ENCODE data around the gene ROBO1. TPM values are rescaled to one million over a fixed set of nuclear protein-coding genes. Genes with fewer than 3 reads are reported as not detected.
A peak's percentile ranks its signal among the peaks of the same experiment; 100 is the strongest.

The ROBO1 gene
- total RNA-seq, 1 donor from 2014 or later = 31.7 TPM

DNA sequence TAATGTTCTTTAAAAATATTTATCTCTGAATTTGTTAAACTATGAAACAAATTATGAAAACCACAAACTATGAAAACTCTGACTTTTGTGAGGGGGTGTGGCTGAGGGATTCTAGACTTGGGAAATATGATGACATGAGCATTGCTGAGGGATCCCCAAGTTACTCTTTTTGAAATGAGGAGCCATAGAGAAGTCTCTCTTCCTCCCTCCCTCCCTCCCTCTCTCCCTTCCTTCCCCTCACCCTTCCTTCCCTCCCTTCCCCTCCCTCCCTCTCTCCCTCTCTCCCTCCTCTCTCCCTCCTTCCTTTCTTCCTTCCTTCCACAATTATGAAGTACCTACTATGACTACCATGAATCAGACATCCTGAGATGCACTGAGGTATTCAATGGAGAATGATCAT lies 673.1 kb downstream of the ROBO1 start:
- Histone ChIP-seq H3K36me3 (ENCODE audit: control insufficient read depth, insufficient read depth, low read length) (no peaks in the 10 kb centered on the region), H3K4me3 (ENCODE audit: low read depth, low read length) (no peak overlapping the region), H3K27me3 (ENCODE audit: control insufficient read depth, insufficient read depth, low read length) (no peaks in the 10 kb centered on the region)
- TF ChIP-seq, protein P1, sequence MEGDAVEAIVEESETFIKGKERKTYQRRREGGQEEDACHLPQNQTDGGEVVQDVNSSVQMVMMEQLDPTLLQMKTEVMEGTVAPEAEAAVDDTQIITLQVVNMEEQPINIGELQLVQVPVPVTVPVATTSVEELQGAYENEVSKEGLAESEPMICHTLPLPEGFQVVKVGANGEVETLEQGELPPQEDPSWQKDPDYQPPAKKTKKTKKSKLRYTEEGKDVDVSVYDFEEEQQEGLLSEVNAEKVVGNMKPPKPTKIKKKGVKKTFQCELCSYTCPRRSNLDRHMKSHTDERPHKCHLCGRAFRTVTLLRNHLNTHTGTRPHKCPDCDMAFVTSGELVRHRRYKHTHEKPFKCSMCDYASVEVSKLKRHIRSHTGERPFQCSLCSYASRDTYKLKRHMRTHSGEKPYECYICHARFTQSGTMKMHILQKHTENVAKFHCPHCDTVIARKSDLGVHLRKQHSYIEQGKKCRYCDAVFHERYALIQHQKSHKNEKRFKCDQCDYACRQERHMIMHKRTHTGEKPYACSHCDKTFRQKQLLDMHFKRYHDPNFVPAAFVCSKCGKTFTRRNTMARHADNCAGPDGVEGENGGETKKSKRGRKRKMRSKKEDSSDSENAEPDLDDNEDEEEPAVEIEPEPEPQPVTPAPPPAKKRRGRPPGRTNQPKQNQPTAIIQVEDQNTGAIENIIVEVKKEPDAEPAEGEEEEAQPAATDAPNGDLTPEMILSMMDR (IDR thresholded peaks at IDR 0.05; ENCODE audit: insufficient read depth, low read length, poor library complexity, severe bottlenecking) = no peak
- no peak for DNase-seq (ENCODE audit: low read depth)

DNA sequence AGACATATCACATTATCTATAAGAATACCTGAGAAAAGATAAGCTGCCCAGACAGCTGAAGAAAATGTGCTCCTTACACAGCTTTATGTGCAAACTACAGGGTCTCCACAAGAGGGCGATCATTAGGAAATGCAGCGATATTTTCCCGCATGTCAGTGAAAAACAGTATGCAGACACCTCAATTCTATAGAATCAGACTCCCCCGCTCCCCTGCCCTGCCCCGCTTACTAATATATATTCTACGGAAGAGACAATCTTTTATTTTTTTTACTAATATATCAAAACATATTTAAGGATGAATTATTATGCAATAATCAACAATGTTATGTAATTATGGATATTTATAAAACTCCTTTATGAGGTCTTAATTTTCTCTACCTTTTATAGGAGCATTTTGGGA lies 681.3 kb downstream of the ROBO1 start:
- TF ChIP-seq, protein P1 (IDR thresholded peaks at IDR 0.05; ENCODE audit: insufficient read depth, low read length, poor library complexity, severe bottlenecking) = peak; percentile 84
- Histone ChIP-seq H3K4me3 (ENCODE audit: low read depth, low read length) (no peak overlapping the region), H3K27me3 (ENCODE audit: control insufficient read depth, insufficient read depth, low read length) (no peaks in the 10 kb centered on the region), H3K36me3 (ENCODE audit: control insufficient read depth, insufficient read depth, low read length) (no peaks in the 10 kb centered on the region)
- no peak for DNase-seq (ENCODE audit: low read depth)

DNA sequence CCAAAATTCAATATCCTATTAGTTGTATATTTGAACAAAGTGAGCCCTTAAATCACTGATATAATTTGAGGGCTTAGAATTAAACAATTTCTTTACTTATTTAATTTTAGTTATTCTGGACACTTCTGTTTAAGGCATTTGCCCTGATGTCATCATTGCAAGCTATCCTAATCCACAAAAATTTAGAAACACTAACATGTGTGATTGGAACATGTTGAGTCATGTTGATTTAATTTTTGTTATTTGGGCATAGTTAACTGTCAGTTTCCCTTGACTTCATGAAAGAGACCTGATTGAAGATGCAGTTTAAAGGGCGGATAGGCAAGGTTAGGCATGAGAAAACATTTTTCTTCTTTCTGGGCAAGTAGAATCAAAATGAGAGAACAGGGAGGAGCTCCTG lies 682.6 kb downstream of the ROBO1 start:
- no peak for DNase-seq (ENCODE audit: low read depth)
- Histone ChIP-seq H3K27me3 (ENCODE audit: control insufficient read depth, insufficient read depth, low read length) (no peaks in the 10 kb centered on the region), H3K36me3 (ENCODE audit: control insufficient read depth, insufficient read depth, low read length) (no peaks in the 10 kb centered on the region), H3K4me3 (ENCODE audit: low read depth, low read length) (no peak overlapping the region)
- TF ChIP-seq, protein P1 (IDR thresholded peaks at IDR 0.05; ENCODE audit: insufficient read depth, low read length, poor library complexity, severe bottlenecking) = no peak

DNA sequence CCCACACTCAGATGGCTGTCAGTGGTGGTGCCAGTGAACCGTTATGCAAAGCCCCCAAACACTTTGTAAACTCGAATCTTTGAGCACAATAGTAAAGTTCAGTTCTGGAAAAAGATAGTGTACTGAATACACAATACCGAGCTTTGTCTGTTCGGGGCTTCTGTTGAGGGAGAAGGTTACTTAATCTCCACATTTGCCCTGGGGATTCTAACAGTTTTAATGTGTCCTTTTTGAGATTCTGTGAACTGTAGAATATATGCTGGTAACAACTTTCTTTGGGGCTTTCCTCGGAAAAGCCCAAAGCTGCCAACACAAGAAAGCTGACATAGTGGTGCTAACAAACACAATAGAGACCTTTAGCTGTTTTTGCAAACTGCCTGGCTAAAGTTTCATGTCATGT lies 686.5 kb downstream of the ROBO1 start:
- TF ChIP-seq, protein P1 (IDR thresholded peaks at IDR 0.05; ENCODE audit: insufficient read depth, low read length, poor library complexity, severe bottlenecking) = no peak
- Histone ChIP-seq H3K4me3 (ENCODE audit: low read depth, low read length) (no peak overlapping the region), H3K36me3 (ENCODE audit: control insufficient read depth, insufficient read depth, low read length) (no peaks in the 10 kb centered on the region), H3K27me3 (ENCODE audit: control insufficient read depth, insufficient read depth, low read length) (no peaks in the 10 kb centered on the region)
- no peak for DNase-seq (ENCODE audit: low read depth)

DNA sequence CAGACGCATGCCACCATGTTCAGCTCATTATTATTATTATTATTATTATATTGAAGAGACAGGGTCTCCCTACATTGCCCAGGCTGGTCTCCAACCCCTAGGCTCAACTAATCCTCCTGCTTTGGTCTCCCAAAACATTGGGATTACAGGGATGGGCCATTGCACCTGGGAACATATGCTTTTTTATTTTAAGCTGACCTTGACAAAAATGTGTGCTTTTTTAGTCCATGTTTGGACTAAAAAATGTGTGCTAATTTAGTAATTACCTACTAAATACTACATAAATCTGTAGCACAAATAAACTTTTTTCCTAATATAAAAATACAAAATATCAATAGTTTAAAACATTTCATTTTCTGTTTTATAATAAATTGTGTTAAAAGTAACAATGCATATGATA lies 693.2 kb downstream of the ROBO1 start:
- Histone ChIP-seq H3K36me3 (ENCODE audit: control insufficient read depth, insufficient read depth, low read length) (no peaks in the 10 kb centered on the region), H3K27me3 (ENCODE audit: control insufficient read depth, insufficient read depth, low read length) (no peaks in the 10 kb centered on the region), H3K4me3 (ENCODE audit: low read depth, low read length) (no peak overlapping the region)
- no peak for DNase-seq (ENCODE audit: low read depth)
- TF ChIP-seq, protein P1 (IDR thresholded peaks at IDR 0.05; ENCODE audit: insufficient read depth, low read length, poor library complexity, severe bottlenecking) = no peak

DNA sequence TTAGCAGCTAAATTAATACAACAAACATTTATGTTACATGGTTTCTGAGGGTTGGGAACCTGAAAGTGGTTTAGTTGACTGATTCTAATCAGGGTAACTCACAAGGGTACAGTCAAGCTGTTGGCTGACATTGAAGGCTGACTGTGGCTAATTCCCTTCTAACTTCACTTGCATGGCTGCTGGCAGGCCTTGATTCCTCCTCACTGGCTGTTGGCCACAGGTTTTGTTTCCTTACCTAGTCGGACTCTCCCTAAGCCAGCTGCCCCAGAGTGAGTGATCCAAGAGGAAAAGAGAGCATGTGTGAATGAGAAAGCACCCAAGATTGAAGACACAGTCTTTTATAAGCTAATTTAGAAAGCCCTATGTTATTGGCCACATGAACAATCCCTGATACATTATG lies 700.1 kb downstream of the ROBO1 start:
- Histone ChIP-seq H3K27me3 (ENCODE audit: control insufficient read depth, insufficient read depth, low read length) (no peaks in the 10 kb centered on the region), H3K36me3 (ENCODE audit: control insufficient read depth, insufficient read depth, low read length) (no peaks in the 10 kb centered on the region), H3K4me3 (ENCODE audit: low read depth, low read length) (no peak overlapping the region)
- TF ChIP-seq, protein P1 (IDR thresholded peaks at IDR 0.05; ENCODE audit: insufficient read depth, low read length, poor library complexity, severe bottlenecking) = no peak
- DNase-seq (ENCODE audit: low read depth) = no peak
